HG03520 (cell line): ENCODE data around the gene KCTD16.

Experiments
- ATAC-seq: cut with Tn5 transposase; IDR thresholded peaks from one replicate; pipeline ENCODE4 v1.9.1; 2021; ENCODE audit warnings: mild to moderate bottlenecking, moderate library complexity; ENCODE audit not compliant: unreplicated experiment

KCTD16 gene

DNA sequence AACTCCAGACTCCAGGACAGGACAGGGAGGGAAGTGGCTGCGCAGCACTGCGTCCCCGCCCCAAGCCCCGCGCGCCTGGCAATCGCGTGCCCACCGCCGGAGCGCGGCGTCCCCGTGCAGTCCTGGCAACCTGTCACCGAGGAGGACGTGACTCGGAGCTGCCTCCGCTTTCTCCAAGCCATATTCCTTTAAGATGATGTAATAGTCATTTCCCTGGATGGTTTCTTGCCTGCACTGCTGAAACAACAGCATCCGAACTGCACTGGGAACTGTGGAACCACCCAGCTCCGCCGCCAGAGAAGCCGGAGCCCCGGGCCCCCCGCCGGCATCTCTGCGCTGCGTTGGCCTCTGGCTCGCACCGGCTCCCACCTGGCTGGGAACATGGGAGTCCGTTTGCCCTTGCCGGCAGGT, 34.5 kb downstream of the KCTD16 start:
- no peak for ATAC-seq

DNA sequence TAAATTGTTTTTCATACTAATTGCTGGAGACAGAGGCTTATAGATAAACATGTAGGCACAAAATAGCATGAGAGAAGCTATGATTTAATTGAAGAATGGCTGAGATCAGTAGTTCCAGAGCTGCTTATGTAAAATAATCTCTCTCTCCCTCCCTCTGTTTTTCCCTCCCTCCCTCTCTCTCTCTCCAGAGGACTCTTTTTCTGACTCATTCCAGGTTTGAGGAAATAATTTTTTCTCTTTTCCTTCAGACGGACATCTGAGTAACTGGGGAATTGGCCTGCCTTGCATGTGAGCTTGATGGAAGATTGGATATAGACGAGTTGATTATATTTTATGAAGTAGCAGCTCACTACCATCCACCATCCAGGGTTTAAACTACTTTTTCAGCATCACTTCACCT, 35.5 kb downstream of the KCTD16 start:
- ATAC-seq, result no peak

DNA sequence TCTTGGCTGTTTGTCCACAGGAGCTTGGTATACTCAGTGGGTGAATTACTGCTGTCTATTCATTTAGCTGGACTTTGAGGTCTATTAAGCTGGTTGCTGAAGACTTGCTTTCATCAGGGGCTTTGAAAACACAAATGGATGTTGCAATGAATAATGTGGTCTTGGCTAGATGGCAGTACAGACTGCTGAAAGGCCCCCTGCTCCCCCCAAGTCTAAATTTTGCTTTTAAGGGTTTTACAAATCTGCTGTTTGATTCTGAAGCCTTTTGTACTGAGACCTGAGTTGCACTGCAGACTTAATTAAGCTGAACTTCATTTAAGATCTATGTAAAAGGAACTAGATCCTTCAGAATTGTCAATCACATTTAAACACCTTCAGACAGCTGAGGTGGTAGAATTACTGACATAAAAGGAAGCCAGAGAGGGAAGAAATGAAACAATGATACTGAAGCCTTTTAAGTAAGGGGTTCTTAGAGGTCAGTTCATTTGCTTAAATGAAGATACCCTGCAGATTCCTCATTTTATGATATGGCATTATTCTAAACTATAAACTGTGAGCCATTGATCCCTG, 37.3 kb downstream of the KCTD16 start:
- ATAC-seq, result no peak

DNA sequence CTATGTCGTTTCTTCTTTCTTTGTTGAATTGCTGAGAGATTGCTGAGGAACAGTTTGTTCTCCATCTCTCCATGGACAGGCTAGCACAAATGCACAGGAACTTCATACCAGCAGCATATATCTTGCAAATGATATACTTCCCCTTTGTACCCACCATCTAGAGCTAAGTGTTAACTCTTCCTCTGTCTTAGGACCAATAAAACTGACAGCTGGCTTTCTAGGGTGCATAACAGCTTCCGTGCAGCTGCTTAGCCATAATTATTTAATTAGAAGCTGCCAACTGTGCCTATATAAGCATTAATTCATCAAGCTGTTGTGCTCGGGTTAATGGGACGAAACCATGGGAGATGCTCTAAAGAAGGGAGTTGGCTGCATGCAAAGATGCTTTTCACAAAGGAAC, 38.7 kb downstream of the KCTD16 start:
- ATAC-seq, result no peak

DNA sequence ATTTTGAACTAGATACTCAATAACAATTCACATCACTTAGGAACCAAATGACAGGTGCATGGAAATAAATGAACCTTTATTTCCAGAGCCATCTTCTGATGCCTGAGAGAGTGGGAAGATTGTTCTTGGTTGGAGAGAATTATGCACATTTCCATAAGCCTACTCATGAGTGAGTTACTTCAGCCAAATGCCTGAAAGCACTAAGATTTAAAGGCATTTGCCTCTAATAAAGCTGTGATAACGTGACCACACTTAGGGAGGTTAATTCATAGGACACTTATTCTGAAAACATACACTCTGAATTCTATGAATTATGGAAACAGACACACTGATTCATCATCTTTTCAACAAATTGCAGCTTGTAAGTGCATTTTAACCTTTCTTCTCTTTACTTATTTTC, 40.0 kb downstream of the KCTD16 start:
- ATAC-seq, result no peak

DNA sequence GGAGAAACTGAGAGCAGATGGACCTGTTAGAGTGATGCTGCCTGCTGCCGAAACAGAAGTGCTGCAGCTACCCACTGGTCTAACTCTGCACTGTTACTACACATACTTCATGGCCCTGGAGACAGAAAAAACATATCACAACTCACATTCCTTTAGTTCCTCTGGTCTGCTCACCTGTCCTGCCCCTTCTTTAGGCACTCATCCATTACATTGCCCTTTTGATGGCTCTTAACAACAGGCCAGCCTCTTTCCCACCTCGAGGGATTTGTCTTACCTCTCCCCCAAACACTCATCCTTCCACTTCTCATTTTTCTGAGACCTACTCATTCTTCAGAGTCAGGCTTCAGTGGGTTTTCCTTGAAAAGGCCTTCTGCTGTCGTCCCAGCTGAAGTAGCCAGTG, 49.2 kb downstream of the KCTD16 start:
- no peak for ATAC-seq

DNA sequence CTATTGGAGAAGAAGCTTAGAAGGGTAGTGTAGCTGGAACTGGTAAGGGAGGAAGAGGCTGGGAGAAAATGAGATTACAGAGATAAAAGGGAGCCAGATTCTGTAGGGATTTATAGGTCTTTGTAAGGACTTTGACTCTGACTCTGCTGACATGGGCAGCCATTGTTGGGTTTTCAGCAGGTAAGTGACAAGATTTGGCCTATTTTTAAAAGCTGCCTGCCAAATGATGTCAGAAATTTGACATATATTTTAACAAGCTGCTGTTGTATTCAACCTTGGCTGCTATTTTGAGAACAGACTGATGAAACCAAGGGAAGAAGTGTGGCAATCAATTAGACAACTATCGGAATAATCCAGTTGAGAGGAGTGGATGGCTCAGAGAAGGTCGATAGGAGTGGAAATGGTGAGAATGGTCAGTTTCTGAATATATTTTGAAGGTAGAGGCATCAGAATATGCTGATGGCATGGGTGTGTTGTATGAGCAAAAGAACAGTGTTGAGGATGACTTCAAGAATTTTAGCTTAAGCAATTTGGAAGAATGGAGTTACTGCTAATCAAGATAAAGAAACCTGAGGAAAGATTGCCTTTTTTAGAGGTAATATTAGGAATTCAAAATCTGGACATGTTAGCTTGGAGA, 56.8 kb downstream of the KCTD16 start:
- no peak for ATAC-seq

DNA sequence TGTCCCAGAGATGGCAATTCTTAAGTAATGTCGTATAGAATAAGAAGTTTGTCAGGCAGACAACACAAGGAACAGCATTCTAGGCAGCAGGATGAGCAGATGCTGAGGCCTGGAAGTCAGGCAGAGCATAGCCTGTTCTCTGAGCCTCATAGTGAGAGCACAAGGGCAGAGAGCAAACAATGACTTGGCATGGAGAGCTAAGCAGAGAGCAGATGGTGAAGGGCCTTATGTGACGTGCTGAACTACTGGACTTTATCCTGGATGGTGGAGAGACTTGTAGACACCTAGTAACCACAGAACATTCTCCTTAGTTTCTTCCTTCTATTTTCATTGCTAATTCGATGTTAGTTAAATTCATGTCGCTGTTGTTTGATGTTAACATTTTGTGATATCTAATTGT, 60.1 kb downstream of the KCTD16 start:
- no peak for ATAC-seq

DNA sequence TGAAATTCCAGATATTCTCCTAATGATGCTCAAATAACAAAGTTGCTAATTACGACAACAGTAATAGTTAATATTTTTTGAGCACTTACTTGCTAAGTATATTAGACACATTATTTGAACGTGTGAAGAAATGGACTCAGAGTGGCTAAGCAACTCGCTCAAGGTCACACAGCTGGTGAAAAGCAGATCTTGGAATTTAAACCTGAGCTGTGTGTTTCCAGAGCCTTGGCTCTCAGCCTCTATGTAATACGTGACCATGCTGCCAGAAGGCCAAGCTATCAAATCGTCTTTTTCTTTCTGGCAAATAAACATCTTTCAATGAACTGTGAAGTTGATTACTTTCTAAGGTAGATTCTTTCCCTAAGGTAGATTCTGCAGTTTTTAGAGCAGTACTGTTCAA, 61.6 kb downstream of the KCTD16 start:
- no peak for ATAC-seq

DNA sequence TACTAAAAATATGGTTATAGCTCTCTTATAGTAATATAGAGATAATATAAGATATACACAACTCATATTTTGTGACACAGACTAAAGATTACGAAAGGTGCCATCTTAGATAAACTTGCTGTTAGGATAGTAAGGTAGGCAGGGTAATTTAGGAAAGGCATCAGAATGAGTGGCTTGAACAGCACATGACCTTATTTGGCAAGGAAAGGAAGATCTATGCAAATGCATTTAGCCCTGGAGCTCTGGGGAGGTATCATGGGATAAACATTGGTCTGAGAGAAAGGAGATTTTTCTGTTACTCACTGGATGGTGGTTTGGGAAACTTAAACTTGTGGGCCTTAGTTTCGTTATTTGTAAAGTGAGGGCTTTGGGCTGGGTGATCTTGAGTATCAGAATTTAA, 65.8 kb downstream of the KCTD16 start:
- no peak for ATAC-seq

DNA sequence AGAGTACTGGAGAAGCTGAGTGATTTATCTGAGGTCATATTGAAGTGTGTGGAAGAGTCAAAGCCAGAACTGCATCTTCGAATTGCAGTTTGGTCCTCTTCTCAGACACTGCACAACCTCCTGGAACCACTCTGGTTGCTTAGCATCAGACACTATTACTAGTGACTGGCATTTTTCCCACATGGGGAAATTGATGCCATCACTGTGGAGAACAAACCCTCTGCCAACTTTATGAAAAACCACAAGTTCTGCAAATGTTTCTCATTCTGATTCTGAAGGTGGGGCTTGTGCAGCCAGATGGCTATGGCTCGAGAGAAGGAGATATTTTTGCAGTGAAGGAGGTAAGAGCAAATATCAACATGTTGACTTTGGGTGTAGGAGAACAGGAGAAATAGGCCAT, 67.2 kb downstream of the KCTD16 start:
- no peak for ATAC-seq

DNA sequence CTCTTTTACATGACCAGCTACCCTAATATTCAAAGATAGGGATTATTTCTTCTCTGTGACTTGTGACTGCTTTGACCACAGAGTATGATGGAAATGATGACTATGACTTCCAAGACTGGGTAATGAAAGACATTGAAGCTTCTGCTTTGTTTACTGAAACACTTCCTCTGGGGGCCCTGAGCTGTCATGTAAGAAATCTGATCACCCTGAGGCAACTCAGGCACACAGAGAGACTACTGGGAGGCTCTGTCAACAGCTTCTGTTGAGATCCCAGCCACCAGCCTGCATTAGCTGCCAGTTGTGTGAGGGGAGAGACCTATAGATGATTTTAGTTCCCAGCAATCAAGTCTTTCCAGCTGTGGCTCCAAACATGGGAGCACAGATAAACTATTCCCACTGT, 76.5 kb downstream of the KCTD16 start:
- ATAC-seq, result no peak

DNA sequence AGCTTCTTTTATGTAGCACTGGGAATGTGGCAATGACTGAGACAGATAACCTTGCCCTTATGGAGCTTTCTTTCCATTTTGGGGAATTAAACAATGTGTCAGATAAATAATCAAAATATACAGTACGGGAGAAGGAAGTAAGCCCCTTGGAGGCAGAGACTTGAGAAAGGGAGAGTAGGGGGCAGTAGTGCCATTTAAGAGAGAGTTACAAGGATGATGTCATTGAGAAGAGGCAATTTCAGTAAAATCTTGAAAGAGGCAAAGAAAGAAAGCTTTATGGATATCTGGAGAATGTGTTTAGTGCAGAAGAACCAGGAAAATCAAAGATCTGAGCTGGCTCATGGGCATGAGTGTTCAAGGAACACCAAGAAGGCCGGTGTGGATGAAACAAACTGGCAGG, 77.3 kb downstream of the KCTD16 start:
- no peak for ATAC-seq

DNA sequence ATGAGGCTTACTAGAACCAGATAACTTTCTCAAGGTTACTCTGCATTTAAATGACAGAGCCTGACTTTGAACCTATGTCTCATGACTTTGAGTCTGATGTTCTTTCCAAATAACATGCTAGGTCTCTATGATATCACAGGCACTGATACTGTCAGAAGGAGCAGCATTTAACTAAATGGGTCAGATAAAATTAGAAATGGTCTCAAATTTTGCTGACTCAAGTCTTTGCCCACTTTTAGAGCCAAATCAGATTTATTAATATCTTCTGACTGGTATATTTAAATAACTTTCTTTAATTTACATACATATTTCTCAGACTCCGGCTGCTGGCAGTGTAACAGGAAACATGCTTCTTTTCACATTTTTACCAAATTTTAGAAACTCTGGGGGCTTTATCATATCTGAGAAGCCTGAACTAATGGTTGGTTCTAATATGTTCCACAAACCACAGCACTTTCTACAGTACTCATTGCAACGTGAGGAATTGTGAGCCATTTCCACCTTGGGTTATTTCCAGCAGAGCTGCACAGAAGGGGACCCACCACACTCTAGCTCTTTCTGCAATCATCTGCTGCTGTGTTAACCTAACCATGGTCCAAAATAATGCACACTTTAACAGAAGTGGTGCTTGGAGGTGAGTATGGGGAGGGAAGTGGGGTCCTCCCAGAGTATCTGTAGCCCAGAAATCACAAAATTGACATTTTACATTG, 79.2 kb downstream of the KCTD16 start:
- ATAC-seq, result no peak

DNA sequence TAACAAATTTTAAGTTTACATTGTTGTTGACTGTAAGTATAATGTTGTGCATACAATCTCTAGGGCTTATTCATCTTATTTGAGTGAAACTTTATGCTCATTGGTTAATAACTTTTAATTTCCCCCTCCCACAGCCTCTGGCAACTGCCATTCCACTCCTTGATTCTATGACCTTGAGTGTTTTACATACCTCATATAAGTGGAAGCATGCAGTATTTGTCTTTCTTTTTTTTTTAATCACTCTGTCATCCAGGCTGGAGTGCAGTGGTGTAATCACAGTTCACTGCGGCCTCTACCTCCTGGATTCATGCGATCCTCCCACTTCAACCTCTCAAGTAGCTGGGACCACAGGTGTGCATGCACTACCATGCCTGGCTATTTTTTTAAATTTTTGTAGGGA, 83.9 kb downstream of the KCTD16 start:
- no peak for ATAC-seq

DNA sequence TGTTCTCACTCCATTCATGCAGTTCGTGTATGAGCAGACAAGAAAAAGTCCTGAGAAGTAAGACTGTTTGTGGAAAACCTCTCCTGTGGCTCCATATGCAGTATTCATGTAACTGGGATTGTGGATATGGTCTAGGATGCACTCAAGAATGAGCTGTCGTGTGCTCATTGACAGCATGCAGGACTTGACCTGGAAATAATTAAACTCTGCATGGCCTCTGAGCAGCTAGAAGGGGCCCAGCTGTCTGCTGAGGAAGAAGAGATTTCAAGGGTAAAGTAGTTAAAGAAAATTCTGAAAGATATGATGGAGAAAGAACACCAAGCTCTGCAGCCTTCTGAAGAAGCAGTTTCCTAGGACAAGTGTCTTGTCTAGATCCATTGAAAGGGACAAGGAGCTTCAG, 89.4 kb downstream of the KCTD16 start:
- ATAC-seq, result no peak

DNA sequence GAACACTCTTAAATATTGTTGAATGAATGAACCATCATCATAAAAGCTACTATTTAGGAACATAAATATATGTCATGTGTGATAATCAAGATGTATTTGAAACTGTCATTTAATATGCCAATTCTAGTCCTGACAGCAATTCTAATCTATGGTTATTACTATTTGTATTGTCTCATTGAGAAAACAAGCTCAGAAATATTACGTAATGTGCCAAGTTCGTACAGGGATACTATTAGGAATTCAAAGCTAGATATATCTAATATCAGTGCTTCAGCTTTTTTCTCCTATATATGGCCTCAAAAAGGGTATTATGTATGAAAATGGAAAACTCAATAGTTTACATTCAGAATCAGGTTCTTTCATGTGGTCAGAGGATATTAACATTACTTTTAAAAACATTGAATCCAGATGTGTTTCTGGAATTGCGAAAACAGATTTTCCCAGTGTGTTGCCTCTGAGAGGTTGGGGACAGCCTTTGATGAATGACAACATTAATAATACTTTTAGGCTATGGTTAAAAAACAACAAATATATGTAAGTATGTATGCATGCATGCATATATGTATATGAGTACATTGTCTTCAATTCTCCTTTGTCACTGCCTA, 95.1 kb downstream of the KCTD16 start:
- no peak for ATAC-seq

DNA sequence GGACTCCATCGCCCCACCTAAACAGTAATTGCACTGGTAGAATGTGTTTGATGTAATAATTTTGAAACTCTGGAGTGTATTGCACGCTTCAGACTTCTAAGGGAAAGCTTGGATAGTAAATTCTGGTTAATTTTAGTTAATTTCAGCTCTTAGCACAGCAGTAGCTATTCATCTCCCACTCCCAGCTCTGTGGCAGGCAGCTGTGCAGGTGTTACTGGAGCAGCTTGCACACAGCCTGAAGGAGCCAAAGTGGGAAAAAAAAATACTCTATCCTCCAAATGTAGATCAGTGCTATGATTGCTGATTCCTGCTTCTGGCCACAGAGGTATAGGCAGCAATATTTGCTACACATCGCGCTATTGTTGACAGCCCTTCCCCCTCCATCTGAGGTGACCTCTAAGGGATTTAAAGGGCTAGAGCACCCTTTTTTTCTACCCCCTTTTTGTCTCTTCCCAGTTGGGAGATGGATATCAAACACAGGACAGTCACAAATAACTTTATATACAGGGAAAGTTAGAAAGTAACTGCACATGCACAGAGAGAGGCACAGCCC, 97.4 kb downstream of the KCTD16 start:
- ATAC-seq, result no peak

DNA sequence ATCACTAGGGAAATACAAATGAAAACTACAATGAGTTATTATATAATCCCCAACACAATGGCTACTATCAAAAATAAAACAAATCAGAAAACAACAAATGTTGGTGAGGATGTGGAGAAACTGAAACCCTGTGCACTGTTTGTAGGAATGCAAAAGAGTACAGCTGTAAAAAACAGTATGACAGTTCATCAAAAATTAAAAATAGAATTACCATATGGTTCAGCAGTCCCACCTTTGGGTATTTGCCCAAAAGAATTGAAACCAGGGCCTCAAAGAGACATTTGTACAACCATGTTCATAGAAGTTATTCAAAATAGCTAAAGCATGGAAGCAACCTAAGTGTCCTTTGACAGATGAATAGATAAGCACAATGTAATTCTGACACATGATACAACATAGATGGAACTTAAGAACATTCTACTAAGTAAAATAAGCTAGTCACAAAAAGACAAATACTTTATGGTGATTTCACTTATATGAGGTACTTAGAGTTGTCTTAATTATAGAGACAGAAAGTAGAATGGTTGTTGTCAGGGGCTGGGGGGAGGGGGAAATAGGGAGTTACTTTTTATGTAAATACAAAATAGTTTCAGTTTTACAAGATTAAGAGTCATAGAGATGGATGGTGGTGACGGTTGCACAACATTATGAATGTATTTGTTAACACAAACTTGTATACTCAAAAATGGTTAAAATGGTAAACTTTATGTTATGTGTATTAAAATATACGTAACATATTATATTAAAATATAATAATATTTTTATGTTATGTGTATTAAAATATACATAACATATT, 102.8 kb downstream of the KCTD16 start:
- ATAC-seq, result no peak

DNA sequence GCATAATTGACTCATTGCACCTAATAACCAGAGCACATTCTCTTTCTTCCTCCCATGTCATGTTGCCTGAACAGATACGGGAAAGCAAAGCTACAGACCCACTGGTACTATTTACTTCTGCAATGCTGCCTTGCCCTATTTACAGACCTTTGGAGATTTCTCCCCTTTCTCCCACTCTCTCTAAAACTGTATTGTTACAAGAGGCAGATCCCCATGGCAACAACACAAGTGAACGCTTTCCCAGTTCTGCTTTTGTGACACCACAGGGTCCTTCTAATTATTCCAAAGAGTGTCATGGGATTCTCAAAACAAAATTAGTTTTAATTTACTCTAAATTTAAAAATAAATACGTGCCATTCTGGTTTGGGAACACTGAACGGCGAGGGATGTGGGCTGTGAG, 104.7 kb downstream of the KCTD16 start:
- ATAC-seq, result no peak
